AG08395 (cell line): ENCODE results near the gene EZH2.

Experiments used
- DNase-seq: peaks from one replicate; pipeline ENCODE4 v3.0.0; 2012; ENCODE audit warnings: mixed read lengths, low spot score

Gene EZH2

DNA sequence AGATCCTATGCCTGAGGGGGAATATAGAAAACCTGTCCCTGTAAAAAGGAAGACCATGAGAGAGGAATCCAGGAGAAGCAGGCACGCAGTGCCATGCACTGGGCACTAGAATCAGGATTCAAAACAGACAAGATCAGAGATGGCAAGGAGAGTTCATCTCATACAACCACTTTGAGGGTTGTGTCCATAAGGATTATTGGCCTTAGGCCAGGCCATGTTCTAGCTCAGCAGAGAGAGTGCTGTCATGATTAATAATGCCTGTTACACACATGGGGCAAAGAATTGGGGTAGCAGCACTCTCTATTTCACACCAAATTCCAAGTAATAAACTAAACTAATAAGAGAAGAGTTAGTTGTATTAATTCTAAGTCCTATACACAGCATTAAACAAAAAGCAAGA lies 29.1 kb downstream of the EZH2 start:
- no peak for DNase-seq

DNA sequence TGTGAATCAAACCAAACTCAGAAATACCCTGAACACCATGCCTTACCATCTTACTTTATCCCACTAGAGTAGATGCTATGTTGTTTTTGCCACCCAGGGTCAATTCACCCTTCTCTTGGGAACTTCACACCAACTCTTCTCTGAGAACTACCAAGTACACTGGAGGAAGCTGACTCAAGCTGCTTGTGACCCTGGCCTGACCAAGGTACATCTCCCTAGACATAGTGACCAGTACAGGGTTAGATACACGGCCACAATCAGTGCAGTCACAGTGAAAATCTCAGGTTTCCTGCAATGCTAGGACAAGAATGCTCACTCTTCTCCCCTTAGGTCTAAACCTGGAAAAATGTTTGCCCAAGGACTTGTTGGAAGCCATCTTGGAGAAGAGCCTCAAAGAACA lies 31.8 kb downstream of the EZH2 start:
- no peak for DNase-seq

DNA sequence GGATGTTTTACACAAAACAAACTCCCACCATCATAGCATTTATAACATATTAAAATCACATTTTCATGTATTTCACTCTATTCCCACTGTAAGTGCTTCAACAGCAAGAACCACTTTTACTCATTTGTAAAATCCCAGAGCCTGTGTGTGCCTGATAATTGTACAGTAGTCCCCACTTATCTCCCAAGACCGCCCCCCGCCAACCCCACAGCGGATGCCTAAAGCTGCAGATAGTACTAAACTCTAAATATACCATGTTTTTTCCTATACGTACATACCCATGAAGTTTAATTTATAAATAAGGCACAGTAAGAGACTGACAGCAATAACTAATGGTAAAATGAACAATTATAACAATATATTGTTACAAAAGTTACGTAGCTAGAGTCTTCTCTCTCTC lies 33.5 kb downstream of the EZH2 start:
- no peak for DNase-seq

DNA sequence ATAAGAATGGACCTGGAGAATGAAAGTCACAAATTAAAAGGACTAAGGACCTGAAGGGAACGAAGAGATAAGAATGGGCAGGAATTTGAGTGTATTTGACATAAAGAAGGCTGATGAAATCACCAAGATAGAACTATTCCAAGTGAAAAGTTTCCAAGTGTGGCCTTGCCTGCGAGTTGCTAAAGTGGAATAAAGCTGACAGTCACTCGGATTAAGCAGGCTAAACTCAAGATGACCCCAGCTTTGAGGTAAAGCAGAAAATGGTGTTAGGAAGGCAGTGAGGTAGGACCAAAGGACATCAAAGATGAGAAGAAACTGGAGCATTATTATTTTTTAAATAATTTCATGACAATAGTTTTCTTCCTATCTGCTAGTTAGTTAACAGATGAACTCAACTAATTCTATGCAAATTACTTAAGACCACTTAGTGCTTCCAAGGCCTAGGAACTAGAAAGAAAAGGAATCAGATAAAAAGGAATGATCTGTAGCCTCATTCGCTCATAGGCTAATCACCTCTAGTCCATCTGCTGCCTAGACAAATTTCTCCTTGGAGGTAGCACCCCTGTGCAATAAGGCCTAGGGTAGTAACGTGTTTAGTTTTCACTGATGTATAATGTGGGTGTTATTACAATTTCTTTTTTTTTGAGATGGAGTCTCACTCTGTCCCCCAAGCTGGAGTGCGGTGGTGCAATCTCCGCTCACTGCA lies 34.5 kb downstream of the EZH2 start:
- DNase-seq: no peak

DNA sequence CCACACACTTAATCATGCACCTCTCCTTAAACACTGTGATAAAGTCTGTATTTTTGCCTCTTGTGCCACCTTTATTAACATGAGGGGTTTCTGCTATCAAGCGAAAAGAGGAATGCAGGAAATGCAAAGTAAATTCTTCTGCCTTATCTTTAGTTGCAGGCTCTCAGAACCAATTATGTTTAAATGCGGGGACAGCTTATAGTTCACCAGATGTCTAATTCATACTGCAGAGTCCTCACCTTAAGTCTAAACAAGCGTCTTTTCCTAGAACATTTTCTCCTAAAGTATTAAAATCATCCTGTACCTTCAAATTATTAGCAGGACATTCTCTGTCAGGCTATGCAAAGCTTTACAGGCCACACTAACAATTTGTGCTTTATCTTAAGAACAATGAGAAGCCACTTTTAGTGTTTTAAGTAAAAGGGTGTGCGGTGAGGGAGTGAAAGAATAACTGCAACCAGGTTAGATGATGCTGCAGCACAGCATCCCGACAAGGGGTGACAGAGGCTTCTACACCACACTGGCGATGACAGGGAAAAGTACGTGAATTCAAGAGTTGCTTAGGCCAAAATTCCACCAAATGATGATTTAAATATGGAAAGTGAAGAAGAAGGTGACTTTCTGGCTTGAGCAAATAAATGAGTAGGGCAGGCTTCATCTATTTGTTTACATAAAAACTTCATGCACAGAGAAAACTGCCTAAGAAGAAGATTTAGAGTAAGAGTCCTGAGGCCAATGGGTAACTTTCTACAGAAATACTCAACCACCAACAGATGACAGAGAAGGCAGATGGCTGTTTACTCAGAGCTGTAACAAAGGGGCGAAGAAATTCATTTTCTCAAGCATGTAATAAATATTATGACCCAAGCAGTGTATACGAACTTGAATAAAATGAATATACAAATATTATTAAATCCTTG lies 36.0 kb downstream of the EZH2 start:
- DNase-seq: no peak

DNA sequence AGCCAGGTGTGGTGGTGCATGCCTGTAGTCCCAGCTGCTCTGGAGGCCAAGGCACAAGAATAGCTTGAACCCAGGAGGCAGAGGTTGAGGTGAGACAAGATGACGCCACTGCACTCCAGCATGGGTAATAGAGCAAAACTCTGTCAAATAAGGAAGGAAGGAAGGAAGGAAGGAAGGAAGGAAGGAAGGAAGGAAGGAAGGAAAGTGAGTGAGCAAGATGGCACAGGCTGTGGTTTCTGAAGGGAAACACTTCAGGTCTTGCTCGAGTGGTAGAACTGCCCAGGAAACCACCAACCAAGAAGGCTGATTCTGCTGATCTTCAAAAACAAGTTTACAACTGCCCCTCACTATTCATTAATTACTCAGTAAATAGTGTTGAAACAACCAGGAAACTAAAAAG lies 45.2 kb downstream of the EZH2 start:
- no peak for DNase-seq

DNA sequence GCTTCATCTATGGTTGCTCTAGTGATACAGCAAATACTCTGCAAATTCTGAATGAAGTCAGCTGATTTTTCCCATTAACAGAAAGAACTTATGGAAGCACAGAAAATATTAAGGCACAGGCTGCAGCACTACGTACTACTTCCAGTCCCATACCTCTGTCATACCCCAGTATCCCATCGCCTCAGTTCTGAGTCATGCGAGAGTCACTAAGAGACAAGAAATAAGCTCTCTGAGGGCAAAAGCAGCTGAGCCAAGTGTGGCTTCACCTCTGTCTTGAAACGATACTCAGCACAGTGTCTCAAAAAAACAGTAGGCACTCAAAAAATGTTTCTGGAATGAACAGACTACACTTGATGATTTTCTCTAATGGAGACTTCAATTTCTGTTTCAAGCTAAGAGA lies 48.2 kb downstream of the EZH2 start:
- DNase-seq: no peak

DNA sequence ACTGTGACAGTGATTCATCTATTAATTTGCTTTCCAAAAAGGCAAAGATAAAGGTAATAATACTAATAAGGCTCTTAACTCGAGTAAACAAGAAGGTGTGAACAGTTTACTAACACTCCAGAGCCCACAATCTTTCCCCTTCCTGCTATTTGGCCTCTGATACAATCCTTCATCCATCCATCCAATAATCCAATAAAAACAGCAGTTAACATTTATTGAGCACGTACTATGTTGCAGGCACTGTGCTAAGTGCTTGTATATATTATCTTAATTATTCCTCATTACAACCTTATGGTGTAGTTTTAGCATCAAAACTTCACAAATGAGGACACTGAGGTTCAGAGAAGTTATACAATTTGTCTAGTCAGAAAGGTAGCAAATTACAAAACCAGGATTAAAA lies 49.5 kb downstream of the EZH2 start:
- no peak for DNase-seq

DNA sequence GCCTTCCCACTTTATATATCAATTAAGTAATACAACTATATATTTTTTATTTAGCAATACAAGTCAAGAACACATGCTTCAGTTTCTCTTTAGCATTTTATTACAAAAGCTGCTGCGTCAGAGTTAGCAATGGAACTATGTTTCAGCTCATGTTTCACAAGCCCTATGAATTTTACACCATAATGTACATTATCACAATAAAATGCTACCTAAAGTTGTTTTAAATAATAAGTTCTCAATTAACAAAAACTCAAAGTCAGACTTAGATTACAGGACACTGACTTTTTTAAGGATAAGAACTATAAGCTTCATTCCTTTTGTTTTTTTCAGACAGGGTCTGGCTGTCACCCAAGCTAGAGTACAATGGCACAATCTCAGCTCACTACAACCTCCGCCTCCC lies 52.3 kb downstream of the EZH2 start:
- no peak for DNase-seq

DNA sequence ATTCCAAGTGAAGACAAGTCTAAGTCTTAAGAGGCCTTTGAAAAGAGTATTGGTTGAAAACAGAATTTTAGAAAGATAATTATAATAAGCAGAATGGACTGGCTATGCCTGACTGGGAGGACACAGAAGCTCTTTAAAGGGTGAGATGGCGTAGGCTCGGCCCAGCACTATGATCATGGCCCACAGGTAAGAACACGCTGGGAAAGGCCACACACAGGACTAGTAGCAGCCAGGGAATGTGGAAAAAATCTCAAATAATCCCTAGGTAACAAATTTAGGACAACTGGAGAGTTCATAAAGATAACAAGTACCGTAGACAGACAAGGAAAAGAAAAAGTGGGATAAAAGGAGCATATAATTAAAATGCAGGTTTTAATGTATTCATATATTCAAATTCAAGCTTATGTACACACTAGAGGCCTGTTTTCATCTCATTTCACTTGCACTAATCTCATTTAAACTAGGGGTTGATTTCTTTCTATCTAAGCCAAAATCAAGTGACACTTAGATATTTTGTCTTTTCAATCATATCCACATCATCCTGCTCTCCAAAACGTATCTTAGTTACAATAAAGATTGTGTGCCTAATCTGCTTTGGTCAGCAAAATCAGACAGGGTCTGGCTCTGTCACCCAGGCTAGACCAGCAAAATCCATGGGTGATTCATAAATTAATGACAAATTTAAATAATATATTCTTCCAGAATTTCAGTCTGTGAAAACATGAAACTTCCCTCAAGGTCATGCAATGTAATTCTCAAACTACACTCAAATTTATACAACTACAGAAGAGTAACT lies 53.0 kb downstream of the EZH2 start:
- no peak for DNase-seq

DNA sequence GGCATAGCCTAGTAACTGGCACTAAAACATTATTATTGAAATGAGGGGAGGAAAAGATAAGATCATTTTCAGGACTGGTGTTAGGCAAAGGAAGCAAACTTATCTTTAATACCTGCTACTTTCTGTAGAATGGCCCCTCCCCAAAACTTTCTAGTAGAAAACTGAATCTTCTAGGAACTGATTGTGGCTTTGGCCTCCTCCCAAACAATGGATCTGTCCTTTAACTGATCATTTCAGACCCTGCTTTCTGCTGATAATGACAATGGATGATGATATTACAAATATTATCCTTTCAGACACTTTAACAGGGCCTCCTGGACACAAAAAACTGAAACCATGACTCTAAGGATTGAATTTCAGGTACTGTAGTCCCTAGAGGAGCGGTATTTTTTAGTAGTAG lies 55.1 kb downstream of the EZH2 start:
- DNase-seq: no peak

DNA sequence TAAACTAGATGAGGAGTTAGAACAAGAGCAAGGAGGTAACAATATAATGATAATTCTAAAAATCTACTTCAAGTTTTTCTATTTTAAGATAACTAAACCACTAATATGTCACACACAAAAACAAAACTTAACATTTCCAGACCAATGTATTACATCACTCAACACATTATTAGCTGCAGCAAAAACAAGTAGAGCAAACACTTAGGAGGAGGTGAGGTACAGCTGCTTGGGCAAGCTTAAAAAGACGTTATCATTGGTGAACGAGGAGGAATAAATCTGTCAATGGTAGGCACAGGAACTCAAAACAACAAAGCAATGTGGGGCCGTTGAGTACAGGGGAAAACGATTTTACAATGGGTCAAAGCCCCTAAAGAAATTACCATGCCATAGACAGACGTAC lies 58.8 kb downstream of the EZH2 start:
- no peak for DNase-seq

DNA sequence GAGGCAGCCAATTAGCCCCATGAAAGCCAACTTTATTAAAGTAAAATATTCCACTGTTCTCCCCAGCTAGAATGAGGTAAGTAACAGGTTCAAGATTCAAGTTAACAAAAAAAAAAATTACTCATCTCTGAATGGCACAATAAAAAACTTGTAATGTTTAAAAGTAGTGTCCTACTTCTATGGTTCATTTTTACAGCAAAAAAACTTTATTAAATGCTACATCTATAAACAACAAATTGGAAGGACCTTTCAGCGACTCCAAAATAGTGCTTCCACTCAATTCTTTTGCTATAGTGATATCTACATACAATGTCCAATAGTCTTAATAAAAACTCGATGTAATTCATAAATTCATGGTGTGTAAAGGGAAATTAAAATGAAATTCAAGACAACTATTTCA lies 59.2 kb downstream of the EZH2 start:
- DNase-seq: no peak

DNA sequence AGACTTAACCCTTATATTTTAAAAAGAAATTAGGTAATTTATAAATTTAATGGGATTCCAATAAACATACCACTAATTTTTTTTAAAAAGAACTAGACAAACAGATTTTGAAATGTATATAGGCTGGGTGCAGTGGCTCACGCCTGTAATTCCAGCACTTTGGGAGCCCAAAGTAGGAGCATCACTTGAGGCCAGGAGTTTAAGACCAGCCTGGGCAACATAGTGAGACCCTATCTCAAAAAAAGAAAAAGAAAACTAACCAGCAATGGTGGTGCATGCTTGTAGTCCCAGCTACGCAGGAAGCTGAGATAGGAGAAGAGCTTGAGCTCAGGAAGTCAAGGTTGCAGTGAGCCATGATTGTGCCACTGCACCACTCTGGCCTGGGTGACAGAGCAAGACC lies 62.7 kb downstream of the EZH2 start:
- no peak for DNase-seq

DNA sequence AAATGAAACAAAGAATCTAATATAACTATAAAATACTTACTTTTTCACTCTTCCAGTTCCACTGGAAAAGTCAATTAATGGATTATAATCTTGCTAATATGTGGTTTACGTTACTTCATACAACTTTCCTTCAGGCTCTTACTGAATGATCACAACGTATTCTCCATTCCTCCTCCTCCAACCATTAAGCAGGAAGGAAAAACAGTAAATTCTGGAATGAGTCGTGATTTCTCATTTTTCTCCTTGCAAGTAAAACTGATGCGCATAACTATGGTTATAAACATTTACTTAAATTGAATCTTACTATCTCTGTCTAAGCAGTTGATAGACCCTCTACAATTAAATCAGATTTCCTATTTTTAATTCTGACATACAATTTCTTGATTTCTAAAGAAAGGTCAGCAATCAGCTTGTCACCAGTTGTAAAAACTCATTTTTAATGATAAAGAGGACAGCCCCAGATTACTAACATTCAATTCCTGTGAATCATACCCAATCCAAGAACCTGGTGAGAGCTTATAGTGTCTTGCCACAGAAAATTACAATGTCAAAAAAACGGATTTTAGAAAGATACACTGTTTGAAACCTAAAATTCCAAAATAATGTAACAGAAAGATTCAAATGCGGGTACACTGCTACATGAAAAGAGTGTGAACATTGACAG lies 64.3 kb downstream of the EZH2 start:
- DNase-seq: peak; percentile 48

DNA sequence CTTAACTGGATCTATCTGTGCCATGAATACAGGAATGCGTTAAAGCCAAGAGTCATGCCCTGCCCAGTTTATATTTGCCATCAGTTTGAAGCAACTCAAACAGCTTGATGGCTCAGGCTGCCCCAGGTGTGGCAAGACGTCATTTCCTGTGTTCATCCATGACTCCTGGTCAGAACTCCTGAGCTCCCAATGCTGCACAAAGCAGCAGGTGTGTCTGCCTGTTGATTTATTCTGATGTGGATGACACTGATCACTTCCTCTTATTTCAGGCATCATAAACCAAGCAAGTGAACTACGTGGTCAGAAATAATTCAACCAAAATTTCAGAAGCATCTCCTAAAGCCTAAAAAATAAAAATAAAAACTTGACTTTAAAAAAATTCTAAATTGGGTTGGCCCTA lies 68.5 kb downstream of the EZH2 start:
- no peak for DNase-seq

DNA sequence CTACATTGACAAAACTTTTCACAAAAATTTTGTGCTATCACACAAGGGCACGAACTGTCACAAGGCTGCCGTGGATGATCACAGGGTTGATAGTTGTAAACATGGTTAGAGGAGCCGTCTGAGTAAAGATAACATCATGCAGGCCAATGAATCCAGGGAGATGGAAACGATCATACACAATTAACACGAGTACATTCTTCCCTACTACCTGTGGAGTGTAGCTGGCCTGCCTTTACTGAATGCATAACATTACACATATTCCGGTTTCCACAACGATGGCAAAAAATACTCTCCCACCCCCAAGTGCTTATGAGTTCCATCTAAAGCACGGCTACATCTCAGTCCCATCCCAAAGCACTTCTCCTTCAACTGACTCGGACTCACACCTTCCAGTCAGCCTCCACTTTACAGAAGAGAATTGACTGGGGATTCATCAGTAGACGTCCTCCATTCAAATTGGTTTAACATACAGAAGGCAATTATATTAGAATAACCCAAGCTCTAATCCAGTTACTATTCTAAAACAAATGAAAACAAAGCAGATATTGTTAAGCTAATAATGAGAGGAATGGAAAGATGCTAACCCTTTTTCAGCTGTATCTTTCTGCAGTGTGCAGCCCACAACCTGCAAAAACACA lies 69.0 kb downstream of the EZH2 start:
- no peak for DNase-seq

DNA sequence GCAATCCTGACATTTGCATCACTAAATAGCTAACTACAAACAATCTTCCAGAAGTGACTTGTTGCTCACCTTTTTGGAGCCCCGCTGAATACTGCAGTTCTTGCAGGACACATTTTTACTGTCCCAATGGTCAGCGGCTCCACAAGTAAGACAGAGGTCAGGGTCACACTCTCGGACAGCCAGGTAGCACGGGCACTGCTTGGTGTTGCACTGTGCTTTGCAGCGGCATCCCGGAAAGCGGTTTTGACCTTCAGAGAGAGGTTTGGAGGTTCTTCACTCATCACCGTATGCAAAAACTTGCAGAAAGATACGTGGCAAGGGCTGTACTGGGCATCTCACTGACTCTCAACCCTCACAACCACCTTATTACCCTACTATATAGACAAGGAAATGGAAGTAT lies 70.2 kb downstream of the EZH2 start:
- no peak for DNase-seq

DNA sequence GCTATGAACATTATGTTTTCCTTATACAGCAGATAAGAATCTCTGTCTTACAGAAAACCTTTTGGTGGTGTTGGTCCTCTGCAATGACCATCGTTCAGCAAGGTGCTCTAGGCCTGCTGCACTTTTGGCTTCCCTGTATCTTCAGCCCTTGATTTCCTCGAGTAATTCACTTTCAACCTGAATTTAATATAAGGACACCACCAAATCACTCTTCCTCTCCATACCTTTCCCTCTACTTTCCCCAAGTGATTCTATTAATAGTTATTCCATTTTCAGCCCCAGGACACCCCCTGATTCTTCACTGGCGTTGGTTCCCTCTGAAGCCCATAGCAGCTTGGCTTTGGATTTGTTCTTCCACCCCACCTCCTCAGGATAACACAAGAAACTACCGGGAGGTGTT lies 72.2 kb downstream of the EZH2 start:
- DNase-seq: no peak

DNA sequence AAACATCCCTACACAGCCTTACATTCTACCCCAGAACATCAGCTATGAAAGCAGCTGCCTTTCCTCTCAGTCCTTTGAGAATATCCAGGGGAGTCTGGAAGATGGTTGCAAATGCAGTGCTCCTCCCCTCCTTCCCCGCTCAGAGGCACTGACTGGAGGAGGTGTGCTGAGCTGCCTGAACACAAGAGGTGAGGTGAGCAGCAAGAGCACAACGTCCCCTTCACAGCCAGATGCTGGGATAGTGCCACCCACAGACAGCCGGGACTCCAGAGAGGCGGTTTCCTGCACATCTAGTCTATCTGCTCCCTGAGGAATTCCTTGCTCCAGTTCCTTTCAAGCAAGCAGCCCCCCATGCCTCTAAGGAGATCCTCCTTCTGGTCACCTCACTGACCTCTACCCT lies 74.2 kb downstream of the EZH2 start:
- DNase-seq: no peak

DNA sequence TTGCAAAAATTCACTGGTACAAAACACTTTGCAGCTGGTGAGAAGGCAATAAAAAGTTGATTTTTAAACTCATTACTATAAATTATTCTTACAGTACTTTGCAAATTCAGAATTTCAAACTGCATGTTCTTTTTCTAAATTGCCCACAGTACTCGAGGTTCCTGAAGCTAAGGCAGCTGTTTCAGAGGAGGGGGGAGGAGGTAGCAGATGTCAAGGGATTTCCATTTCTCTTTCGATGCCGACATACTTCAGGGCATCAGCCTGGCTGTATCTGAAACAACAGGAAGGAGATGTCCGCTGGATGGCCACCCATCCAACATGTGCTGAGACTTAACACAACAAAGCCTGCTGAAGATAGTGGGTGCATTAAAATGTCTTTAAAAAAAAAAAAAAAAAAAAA lies 76.7 kb downstream of the EZH2 start:
- DNase-seq: no peak

DNA sequence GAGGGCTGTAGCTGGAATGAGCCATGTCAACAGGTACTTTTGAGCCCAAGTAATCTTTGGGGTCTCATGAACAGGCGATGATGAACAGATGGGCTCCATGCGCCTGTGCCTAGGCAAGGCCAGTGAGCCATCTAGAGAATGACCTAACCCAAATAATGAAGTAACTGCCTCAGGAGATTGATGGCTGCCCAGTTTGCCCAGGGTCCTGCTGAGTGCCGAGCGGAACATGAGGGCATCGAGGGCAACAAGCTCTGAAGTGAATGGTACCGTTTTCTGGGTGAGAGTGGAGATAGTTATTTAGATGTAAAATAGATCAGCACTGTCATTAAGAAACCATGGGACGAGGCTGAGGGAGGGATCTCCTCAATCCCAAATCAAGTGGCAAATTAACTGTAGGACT lies 77.9 kb downstream of the EZH2 start:
- DNase-seq: no peak
